SK-N-SH (cell line): ENCODE results near the gene TMEM140.

Experiments
- CHD2 ChIP-seq: fragments of 150-350 bp; IDR thresholded peaks from 2 replicates; pipeline ENCODE4 v1.6.1; 2018; ENCODE audit warnings: low read length; ENCODE audit not compliant: partially characterized antibody
- ELF1 ChIP-seq: IDR thresholded peaks from 2 replicates; pipeline ENCODE4 v1.4.0; 2012
- EP300 ChIP-seq, 2 experiments: IDR thresholded peaks; 2 replicates each; pipeline versions ENCODE4 v1.4.0 to v1.6.1; 2012; ENCODE audit warnings: borderline replicate concordance in 1 of 2, low read depth in 1 of 2, low read length in 1 of 2
- EZH2phosphoT487 ChIP-seq: fragments of 200-600 bp; sonication (generic); IDR thresholded peaks from 2 replicates; pipeline ENCODE4 v1.6.1; 2017; ENCODE audit warnings: low read depth, mixed run types, mild to moderate bottlenecking, antibody characterized with exemption, moderate library complexity, borderline replicate concordance
- FOXJ3 ChIP-seq: sonication (generic); formaldehyde crosslinking; IDR thresholded peaks from 2 replicates; pipeline ENCODE4 v1.5.1; 2020; ENCODE audit warnings: mild to moderate bottlenecking, missing genetic modification reagents
- NFIC ChIP-seq: IDR thresholded peaks from 2 replicates; pipeline ENCODE4 v1.4.0; 2012; ENCODE audit warnings: borderline replicate concordance
- POLR2AphosphoS5 ChIP-seq: IDR thresholded peaks from 2 replicates; pipeline ENCODE4 v1.6.1; 2012; ENCODE audit warnings: low read depth, low read length
- RCOR1 ChIP-seq: fragments of 150-350 bp; IDR thresholded peaks from 2 replicates; pipeline ENCODE4 v1.6.1; 2017; ENCODE audit warnings: antibody characterized with exemption, low read length
- SMC3 ChIP-seq: IDR thresholded peaks from 2 replicates; pipeline ENCODE4 v1.6.1; 2012; ENCODE audit warnings: low read depth, low read length, improper control_type of control experiment
- TAF1 ChIP-seq: IDR thresholded peaks from 2 replicates; pipeline ENCODE4 v1.6.1; 2012; ENCODE audit warnings: low read depth, mild to moderate bottlenecking, low read length, moderate library complexity, borderline replicate concordance
- TCF12 ChIP-seq: IDR thresholded peaks from 2 replicates; pipeline ENCODE4 v1.4.0; 2012
- TF ChIP-seq, protein P1 (sequence below): fragments of 200-600 bp; sonication (generic); IDR thresholded peaks from 2 replicates; pipeline ENCODE4 v1.6.1; 2017; ENCODE audit warnings: antibody characterized with exemption, mild to moderate bottlenecking, moderate library complexity
- TF ChIP-seq, protein P2 (sequence below): fragments of 150-350 bp; IDR thresholded peaks from 2 replicates; pipeline ENCODE4 v1.6.1; 2017; ENCODE audit warnings: antibody characterized with exemption, low read length, low read depth, borderline replicate concordance

DNA sequence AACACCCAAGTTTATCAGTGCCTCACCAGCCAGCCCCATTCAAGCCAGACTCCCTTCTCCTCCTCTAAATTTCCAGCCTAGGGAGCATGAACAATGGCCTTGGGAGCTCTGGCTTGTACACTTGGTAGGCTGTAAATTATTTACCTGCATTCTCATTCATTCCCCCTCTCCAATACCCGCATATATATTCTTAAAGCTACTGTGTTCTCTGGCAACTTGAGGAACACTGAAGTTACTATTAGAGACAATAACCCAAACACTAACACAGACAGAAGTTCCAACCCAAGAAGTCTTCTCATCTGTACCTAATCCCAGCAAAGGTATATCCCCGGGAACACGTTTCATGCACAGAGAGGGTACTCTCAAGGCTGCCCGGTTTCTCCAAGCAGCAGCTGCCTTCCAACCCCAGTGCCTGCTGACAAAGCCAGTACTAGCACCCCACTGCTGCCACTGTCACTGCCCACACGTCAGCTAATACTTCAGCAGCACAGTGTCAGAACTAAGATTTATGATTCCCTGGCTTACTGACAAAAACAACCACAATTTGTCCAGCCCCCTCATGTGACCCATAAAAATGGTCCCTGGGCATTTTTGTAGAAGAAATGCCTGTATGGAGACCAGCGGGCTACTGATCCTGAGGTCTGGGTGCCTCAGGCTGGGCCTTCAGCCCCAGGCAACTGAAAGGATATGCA, 60.4 kb downstream of the TMEM140 start:
- no peak for TF ChIP-seq TAF1
- no peak for TF ChIP-seq EZH2phosphoT487
- TF ChIP-seq, protein P1, sequence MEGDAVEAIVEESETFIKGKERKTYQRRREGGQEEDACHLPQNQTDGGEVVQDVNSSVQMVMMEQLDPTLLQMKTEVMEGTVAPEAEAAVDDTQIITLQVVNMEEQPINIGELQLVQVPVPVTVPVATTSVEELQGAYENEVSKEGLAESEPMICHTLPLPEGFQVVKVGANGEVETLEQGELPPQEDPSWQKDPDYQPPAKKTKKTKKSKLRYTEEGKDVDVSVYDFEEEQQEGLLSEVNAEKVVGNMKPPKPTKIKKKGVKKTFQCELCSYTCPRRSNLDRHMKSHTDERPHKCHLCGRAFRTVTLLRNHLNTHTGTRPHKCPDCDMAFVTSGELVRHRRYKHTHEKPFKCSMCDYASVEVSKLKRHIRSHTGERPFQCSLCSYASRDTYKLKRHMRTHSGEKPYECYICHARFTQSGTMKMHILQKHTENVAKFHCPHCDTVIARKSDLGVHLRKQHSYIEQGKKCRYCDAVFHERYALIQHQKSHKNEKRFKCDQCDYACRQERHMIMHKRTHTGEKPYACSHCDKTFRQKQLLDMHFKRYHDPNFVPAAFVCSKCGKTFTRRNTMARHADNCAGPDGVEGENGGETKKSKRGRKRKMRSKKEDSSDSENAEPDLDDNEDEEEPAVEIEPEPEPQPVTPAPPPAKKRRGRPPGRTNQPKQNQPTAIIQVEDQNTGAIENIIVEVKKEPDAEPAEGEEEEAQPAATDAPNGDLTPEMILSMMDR = no peak
- no peak for TF ChIP-seq CHD2
- no peak for TF ChIP-seq EP300 (IDR thresholded peaks at IDR 0.05; ENCODE audit: borderline replicate concordance in 1 of 2, low read depth in 1 of 2, low read length in 1 of 2)
- TF ChIP-seq RCOR1 = no peak
- TF ChIP-seq FOXJ3 (CRISPR knock-in tag) = no peak
- TF ChIP-seq, protein P2, sequence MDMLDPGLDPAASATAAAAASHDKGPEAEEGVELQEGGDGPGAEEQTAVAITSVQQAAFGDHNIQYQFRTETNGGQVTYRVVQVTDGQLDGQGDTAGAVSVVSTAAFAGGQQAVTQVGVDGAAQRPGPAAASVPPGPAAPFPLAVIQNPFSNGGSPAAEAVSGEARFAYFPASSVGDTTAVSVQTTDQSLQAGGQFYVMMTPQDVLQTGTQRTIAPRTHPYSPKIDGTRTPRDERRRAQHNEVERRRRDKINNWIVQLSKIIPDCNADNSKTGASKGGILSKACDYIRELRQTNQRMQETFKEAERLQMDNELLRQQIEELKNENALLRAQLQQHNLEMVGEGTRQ = no peak
- no peak for TF ChIP-seq TCF12
- no peak for TF ChIP-seq ELF1
- TF ChIP-seq POLR2AphosphoS5 = no peak
- no peak for TF ChIP-seq NFIC
- no peak for TF ChIP-seq SMC3
